Measurements from ENCODE around the gene CCDC170. TPM values are rescaled to one million over a fixed set of nuclear protein-coding genes. Genes with fewer than 3 reads are reported as not detected.

CCDC170 gene
- total RNA-seq, 1 donor from 2014 or later = 0.14 TPM

DNA sequence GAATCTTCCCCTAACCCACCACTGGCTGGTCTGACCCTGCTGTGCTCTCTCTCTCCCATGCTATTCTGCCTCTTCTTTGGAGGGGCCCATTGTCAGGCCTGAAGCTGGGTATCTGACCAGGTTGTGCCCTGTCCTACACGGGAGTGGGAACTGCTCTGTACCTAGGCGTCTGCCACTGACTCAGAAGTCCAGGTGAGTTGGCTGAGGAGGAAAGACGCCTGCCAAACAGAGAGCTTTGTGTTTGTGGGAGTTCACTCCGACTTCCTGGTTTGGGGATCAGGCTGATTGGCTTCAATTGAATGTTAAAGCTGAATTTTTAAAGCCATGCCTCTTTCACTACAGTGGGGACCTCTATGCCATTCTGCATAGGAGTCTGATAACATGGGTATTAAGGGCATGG lies 136.0 kb downstream of the CCDC170 start:
- H3K36me3 ChIP-seq (ENCODE audit: insufficient read depth, low read length) = no peaks in the 10 kb centered on the region
- no peak overlapping the region for H2AFZ ChIP-seq (ENCODE audit: low read depth, low read length)
- no peaks in the 10 kb centered on the region for H3K79me2 ChIP-seq (ENCODE audit: insufficient read depth, low read length)
- TF ChIP-seq, protein P1, sequence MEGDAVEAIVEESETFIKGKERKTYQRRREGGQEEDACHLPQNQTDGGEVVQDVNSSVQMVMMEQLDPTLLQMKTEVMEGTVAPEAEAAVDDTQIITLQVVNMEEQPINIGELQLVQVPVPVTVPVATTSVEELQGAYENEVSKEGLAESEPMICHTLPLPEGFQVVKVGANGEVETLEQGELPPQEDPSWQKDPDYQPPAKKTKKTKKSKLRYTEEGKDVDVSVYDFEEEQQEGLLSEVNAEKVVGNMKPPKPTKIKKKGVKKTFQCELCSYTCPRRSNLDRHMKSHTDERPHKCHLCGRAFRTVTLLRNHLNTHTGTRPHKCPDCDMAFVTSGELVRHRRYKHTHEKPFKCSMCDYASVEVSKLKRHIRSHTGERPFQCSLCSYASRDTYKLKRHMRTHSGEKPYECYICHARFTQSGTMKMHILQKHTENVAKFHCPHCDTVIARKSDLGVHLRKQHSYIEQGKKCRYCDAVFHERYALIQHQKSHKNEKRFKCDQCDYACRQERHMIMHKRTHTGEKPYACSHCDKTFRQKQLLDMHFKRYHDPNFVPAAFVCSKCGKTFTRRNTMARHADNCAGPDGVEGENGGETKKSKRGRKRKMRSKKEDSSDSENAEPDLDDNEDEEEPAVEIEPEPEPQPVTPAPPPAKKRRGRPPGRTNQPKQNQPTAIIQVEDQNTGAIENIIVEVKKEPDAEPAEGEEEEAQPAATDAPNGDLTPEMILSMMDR (IDR thresholded peaks at IDR 0.05; ENCODE audit: insufficient read depth, low read depth, low read length) = no peak
- TF ChIP-seq EZH2 (IDR thresholded peaks at IDR 0.05; ENCODE audit: insufficient read depth, low read length) = no peak
- Mint-ChIP-seq H3K9me3 (ENCODE audit: unreplicated experiment) (no peaks in the 10 kb centered on the region), H3K36me3 (ENCODE audit: low read depth, unreplicated experiment) (no peaks in the 10 kb centered on the region), H3K27me3 (ENCODE audit: low read depth, unreplicated experiment) (peaks cover 2% of the 10 kb centered on the region), H3K4me3 (ENCODE audit: unreplicated experiment) (no peak overlapping the region), H3K27ac (ENCODE audit: unreplicated experiment) (no peak overlapping the region), H3K4me1 (ENCODE audit: low read depth, unreplicated experiment) (peaks cover 22% of the 10 kb centered on the region)
- no peaks in the 10 kb centered on the region for H3K27me3 ChIP-seq (ENCODE audit: insufficient read depth, low read length)
- no peak overlapping the region for H3K27ac ChIP-seq (ENCODE audit: low read depth, low read length)
- H3K9me3 ChIP-seq (ENCODE audit: insufficient read depth, low read depth, low read length) = no peaks in the 10 kb centered on the region
- H3K4me1 ChIP-seq (ENCODE audit: insufficient read depth, low read length) = peaks cover 5% of the 10 kb centered on the region
- no peak overlapping the region for H3K4me3 ChIP-seq (ENCODE audit: insufficient read depth, low read depth, low read length)
- H3K4me2 ChIP-seq (ENCODE audit: low read length) = no peak overlapping the region
- no peak for DNase-seq (ENCODE audit: low read depth)
- no peaks in the 10 kb centered on the region for H4K20me1 ChIP-seq (ENCODE audit: insufficient read depth, low read length)
- FAIRE-seq = no peak
- H3K9ac ChIP-seq (ENCODE audit: low read length) = no peak overlapping the region

DNA sequence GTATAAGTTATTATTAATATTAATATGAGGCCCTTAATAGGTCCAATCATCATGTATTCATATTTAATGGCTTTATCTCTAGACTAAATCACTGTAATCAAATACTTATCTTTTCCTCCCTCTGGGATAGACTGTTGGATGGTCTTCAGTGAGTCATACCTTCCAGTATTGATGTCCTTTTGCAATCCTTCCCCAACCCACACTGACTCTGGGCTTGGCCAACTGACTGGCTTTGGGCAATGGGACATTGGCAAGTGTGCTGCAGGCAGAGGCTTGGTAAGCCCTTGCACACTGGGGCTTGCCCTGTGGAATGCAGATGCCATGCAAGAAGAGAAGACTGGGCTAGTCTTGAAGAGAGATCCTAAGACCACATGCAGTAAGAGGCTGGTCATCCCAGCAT lies 136.6 kb downstream of the CCDC170 start:
- H3K9me3 Mint-ChIP-seq (ENCODE audit: unreplicated experiment) = no peaks in the 10 kb centered on the region
- no peak overlapping the region for H3K4me3 Mint-ChIP-seq (ENCODE audit: unreplicated experiment)
- Histone ChIP-seq H3K9ac (ENCODE audit: low read length) (no peak overlapping the region), H3K4me2 (ENCODE audit: low read length) (no peak overlapping the region), H3K9me3 (ENCODE audit: insufficient read depth, low read depth, low read length) (no peaks in the 10 kb centered on the region), H3K36me3 (ENCODE audit: insufficient read depth, low read length) (no peaks in the 10 kb centered on the region), H4K20me1 (ENCODE audit: insufficient read depth, low read length) (no peaks in the 10 kb centered on the region), H2AFZ (ENCODE audit: low read depth, low read length) (no peak overlapping the region), H3K27me3 (ENCODE audit: insufficient read depth, low read length) (no peaks in the 10 kb centered on the region), H3K4me3 (ENCODE audit: insufficient read depth, low read depth, low read length) (no peak overlapping the region), H3K4me1 (ENCODE audit: insufficient read depth, low read length) (peaks cover 5% of the 10 kb centered on the region), H3K79me2 (ENCODE audit: insufficient read depth, low read length) (no peaks in the 10 kb centered on the region), H3K27ac (ENCODE audit: low read depth, low read length) (no peak overlapping the region)
- H3K36me3 Mint-ChIP-seq (ENCODE audit: low read depth, unreplicated experiment) = no peaks in the 10 kb centered on the region
- H3K27ac Mint-ChIP-seq (ENCODE audit: unreplicated experiment) = no peak overlapping the region
- TF ChIP-seq EZH2 (IDR thresholded peaks at IDR 0.05; ENCODE audit: insufficient read depth, low read length) = no peak
- H3K4me1 Mint-ChIP-seq (ENCODE audit: low read depth, unreplicated experiment) = peaks cover 22% of the 10 kb centered on the region
- no peak for FAIRE-seq
- peaks cover 2% of the 10 kb centered on the region for H3K27me3 Mint-ChIP-seq (ENCODE audit: low read depth, unreplicated experiment)
- DNase-seq (ENCODE audit: low read depth) = no peak

DNA sequence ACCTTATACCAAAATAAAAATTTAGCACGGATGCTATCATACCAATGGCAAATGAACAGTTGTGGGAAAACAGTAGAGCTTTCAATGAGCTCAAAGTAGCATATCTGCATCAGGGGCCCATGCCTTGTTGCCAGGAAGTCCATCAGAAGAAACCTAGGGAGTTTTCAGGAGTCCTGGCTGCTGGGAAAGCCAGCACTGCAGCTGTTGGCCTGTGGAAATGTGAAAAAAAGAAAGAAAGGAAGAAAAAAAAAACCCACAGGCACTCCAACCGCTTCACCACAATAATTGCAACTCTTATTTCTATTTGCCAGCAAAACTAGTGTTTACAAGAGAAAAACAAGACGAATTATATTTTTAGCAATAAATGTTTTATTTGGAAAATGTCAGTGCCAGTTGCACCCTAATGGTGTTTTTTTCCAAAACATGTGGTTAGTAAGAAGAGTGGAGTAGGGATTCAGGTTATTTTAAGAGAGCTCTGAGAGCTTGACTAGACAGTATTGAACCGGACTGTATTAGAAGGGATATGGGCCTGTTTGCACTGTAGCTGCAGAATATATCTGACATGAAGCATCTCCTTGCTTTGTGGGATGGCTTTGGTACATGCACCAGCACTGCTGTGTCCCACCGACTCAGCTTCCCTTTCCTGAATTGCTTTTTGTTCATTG lies 137.3 kb downstream of the CCDC170 start:
- Mint-ChIP-seq H3K36me3 (ENCODE audit: low read depth, unreplicated experiment) (no peaks in the 10 kb centered on the region), H3K27me3 (ENCODE audit: low read depth, unreplicated experiment) (no peaks in the 10 kb centered on the region), H3K4me3 (ENCODE audit: unreplicated experiment) (no peak overlapping the region), H3K4me1 (ENCODE audit: low read depth, unreplicated experiment) (peaks cover 22% of the 10 kb centered on the region), H3K9me3 (ENCODE audit: unreplicated experiment) (no peaks in the 10 kb centered on the region), H3K27ac (ENCODE audit: unreplicated experiment) (no peak overlapping the region)
- TF ChIP-seq, protein P1 (IDR thresholded peaks at IDR 0.05; ENCODE audit: insufficient read depth, low read depth, low read length) = no peak
- TF ChIP-seq EZH2 (IDR thresholded peaks at IDR 0.05; ENCODE audit: insufficient read depth, low read length) = no peak
- H3K27me3 ChIP-seq (ENCODE audit: insufficient read depth, low read length) = no peaks in the 10 kb centered on the region
- FAIRE-seq (no peak), DNase-seq (ENCODE audit: low read depth) (no peak)
- no peaks in the 10 kb centered on the region for H3K9me3 ChIP-seq (ENCODE audit: insufficient read depth, low read depth, low read length)
- no peak overlapping the region for H3K27ac ChIP-seq (ENCODE audit: low read depth, low read length)
- no peaks in the 10 kb centered on the region for H4K20me1 ChIP-seq (ENCODE audit: insufficient read depth, low read length)
- H3K4me3 ChIP-seq (ENCODE audit: insufficient read depth, low read depth, low read length) = no peak overlapping the region
- H2AFZ ChIP-seq (ENCODE audit: low read depth, low read length) = no peak overlapping the region
- no peaks in the 10 kb centered on the region for H3K36me3 ChIP-seq (ENCODE audit: insufficient read depth, low read length)
- H3K4me2 ChIP-seq (ENCODE audit: low read length) = no peak overlapping the region
- peaks cover 5% of the 10 kb centered on the region for H3K4me1 ChIP-seq (ENCODE audit: insufficient read depth, low read length)
- H3K79me2 ChIP-seq (ENCODE audit: insufficient read depth, low read length) = no peaks in the 10 kb centered on the region
- no peak overlapping the region for H3K9ac ChIP-seq (ENCODE audit: low read length)
